Measurements from ENCODE around the gene CDH13.

The CDH13 gene

DNA sequence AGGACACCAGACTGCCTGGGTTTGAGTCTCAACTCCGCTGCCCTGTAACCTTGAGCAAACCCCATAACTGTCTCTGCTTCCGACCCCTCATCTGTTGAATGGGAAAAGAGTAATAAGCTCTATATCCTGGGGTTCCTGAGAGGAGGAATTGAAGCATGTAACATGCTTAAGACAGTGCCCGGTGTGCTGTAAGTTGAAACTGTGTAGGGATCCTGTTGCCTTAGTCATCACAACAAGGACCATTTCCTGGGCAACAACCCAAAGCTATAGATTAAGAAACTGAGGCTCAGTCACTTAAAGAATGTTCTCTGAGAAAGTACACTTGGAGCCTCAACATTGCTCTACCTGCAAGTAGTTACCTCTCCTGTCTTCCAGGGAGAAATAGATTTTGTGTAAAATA lies 23.0 kb downstream of the CDH13 start:
- in situ Hi-C loops (cut with MboI; ENCODE audit: low sequenced_read_pairs), result no loop called here

DNA sequence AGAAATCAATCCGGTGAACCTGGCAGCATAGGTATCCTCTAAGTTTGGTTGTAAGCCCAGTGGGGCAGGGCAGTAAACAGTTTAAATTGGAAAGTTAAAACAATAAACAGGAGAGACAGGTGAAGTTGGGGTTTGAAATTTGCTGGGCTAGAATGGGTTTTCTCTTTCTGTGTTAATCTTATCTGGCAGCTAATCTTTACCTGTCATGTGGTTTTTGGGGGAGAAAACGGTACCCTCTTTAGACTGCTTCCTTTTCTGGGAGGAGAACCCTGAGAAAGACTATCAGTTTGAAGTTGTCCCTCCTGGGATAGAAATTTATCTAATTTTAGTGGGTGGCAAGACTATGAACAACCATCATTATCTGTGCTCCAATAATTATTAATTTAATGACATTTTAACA lies 24.0 kb downstream of the CDH13 start:
- in situ Hi-C loops (cut with MboI; ENCODE audit: low sequenced_read_pairs), result no loop called here

DNA sequence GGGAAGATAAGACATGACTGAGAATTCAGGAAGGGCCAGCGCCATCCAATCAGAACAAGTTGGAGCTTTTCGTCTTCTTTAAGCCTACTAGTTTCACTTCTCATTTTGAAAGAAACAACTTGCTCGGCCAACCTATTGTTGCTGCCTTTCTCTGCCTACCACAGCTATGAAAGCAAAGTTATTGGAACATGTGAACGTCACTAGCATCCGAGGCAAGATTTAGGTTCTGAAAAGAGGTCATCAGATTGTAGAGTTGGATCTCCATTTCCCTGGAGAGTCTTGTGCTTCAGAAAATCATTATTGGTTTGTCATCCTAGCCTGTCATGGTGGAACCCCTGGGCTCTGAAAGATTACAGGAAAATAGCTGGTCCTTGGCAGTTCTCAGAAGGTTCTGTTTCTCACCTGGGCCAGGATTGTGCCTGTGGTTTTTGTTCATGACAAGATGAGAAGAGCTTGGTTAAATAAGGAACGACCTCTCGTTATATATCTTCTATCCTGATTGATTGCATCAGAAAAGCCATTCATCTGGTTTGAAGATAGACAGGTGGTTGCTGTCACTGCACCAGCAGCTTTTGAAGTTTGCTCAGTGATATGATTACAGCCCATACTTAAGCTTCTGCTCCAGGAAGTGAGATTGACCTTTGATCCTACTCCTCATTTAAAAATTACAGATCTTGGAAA lies 25.3 kb downstream of the CDH13 start:
- in situ Hi-C loops (cut with MboI; ENCODE audit: low sequenced_read_pairs), result no loop called here

DNA sequence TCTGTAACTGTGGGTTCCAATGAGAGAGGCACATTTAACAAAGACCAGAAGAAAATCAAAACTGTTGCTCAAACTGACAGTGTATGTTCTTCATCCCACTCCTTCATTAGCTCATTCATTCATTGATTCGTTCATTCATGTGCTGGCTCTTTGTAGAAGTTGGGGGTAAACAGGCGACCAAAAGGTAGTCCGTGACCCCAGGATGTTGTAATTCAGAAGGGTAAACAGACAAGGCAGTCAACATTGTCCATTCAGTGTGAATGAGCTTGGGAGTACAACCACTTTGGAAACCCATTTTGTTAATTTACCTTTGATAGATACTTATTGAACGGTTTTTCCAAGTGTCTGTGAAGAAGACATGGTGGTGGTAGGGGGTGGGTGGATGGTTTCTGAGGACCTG lies 26.1 kb downstream of the CDH13 start:
- in situ Hi-C loops (cut with MboI; ENCODE audit: low sequenced_read_pairs), result no loop called here

DNA sequence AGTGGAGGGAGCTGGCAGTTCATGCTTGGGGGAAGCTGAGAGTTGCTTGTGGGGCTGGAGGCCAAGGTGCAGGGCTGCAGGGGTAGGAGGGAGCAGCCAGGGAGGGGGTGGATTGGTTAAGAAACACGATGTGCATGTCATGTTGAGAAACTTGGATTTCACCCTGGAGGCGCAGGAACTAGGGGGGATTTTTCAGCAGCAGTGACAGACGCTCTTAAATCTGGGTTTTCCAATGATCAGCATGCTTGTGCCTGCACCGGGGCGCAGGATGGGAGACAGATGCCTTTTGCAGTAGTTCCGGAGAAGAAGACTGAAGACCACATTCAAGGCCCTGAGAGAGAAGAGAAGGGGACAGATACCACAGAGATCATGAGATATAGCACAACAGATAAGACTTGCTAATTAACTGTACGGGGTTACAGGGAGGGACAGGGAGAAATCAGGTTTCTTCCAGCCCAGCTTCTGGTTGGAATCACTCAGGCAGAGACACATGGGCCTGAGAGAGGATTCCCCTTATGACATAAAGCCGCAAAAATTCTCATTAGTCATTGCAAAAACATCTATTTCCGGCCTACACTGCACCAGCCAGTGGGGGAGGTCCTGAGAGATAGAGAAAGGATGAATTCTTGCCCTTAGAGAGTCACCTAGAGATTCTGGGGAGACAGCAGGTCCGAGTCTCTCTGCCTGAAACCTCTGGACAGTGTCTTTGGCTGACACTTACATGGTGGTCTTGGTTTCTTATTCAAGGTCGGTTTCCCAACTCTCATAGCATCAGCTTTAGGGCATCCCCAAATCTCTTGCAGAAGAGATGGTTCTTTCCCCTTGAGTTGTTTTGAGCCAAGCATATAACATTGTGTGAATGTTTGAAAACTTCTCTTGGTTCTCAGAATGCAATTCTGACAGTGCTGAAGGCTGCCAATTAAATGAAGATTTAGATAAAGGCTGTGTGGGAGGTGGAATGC lies 27.1 kb downstream of the CDH13 start:
- in situ Hi-C loops (cut with MboI; ENCODE audit: low sequenced_read_pairs), result no loop called here

DNA sequence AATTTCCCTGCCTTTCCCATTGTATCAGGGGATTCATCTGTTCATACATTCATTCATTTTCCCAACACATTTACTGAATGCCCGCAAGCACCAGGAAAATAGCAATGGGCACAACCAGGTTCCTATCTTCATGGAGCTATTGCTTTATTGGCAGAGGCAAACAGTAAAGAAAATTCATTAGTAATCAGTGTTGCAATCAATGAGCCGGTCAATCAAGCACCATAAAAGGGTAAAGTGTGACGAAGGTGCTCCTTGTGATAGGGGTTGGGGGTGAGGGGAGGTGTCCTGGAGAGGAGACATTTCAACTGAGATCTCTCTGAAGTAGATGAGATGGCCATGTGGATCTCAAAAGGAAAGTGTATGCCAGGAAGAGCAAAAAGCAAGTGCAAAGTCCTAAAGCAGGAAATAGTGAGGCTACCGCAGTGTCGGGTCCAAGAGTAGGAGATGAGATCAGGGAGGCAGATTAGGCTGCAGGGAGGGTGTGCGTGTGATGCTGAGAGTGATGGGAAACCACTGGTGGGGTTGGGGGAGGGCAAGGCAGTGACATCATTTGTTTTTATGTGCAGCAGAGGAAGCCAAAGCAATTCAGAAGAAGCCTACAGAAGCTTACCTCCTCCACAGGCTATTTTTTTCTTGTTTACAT lies 28.4 kb downstream of the CDH13 start:
- in situ Hi-C loops (cut with MboI; ENCODE audit: low sequenced_read_pairs), result no loop called here

DNA sequence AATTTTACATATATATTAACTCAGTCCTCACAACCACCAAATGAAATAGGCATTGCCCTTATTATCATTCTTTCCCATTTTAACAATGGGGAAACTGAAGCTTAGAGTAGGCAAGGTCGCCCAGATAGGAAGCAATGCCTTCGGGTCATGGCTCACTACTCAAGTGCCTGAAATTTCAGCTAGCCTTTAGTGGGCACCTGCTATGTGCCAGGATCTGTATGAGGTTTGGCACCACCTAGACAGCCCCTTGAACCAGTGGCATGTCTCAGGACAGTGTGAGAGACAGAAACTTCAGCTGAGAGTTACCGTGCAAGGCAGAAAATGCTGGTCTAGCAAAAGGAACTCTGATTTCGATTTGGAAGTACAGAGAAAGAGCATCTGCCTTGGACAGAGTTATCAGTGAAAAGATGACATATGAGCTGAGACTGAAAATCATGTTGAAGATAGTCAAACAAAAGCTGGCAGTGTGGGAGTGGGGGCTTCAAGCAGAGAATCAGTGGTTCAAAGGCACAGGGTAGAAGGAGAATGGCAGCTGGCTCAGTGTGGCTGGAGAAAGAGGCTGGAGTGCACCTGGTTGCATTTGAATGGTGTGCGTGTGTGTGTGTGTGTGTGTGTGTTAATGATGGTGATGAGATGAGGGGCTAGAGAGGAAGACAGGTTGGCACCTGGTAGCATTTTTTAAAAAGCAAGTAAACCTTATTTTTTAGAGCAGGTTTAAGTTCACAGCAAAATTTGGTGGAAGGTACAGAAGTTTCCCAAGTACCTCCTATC lies 29.1 kb downstream of the CDH13 start:
- in situ Hi-C loops (cut with MboI; ENCODE audit: low sequenced_read_pairs), result no loop called here

DNA sequence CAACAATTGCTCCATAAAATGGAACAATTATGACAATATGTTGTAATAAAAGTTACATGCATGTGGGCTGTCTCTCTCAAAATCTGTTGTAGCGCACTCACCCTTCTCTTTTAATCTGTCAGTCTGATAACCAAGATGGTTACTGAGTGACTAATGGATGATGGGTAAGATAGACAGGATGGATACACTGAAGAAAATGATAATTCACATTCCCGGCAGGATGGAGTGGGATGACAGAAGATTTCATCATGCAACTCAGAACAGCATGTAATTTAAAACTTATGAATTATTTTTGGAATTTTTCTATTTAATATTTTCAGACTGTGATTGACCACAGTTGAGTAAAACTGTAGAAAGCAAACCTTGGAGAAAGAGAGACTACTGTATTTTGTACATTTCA lies 30.5 kb downstream of the CDH13 start:
- in situ Hi-C loops (cut with MboI; ENCODE audit: low sequenced_read_pairs), result no loop called here

DNA sequence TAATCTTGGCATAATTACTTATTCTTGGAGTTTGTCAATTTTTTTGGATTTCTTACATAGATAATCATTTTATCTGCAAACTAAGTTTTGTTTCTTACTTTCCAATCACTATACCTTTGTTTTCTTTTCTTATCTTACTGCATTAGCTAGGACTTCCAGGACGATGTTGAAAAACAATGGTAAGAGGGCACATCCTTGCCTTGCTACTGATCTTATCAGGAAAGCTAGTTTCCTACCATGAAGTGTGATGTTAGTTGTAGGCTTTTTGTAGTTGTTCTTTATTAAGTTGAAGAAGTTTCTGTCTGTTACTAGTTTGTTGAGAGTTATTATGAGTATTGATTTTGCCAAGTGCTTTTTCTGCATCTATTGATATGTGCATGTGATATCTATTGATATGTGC lies 31.0 kb downstream of the CDH13 start:
- in situ Hi-C loops (cut with MboI; ENCODE audit: low sequenced_read_pairs), result no loop called here

DNA sequence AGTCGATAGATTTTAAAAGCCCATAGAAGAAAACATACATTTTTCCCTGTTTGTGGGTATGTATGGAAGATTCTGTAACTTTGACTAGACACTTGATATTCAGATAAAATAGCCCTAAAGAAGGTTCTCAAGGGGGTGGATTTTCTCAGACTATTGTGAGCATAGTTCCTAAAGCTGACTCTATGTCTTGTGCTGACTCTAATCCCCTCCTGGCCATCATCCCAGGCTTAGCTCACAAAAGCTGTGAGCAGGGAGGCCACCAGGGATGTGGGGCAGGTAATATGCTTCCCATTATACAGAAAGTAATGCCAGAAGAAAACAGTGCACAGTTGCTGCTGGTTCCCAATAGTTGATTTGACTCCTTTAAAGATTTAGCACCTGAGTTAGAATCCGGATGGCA lies 32.0 kb downstream of the CDH13 start:
- in situ Hi-C loops (cut with MboI; ENCODE audit: low sequenced_read_pairs), result no loop called here

DNA sequence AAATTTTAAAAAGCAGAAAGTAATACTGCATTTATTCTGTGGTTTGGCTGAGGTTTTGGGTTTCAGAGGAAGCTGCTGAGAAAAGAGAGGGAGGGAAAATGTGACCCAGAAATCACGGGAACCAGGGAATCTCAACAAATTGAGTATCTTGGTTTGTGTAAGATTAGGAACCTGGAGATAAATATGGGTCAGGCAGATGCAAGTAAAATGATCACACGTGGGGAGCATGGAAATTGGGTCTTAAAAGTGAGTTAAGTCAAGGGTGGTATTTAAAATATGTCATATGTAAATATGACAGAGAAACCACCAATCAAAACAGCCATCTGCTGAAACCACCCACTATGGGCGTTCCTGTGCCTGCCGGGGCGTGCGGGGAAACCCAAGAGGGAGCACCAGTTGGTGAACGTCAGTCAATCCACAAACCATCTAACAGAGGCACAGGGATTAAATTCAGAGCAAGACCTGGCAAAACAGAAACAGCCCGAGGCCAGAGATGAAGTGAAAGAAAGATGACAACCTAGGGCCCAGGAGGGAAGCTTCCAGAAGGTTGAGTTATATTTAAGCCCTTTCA lies 33.4 kb downstream of the CDH13 start:
- in situ Hi-C loops (cut with MboI; ENCODE audit: low sequenced_read_pairs), result no loop called here

DNA sequence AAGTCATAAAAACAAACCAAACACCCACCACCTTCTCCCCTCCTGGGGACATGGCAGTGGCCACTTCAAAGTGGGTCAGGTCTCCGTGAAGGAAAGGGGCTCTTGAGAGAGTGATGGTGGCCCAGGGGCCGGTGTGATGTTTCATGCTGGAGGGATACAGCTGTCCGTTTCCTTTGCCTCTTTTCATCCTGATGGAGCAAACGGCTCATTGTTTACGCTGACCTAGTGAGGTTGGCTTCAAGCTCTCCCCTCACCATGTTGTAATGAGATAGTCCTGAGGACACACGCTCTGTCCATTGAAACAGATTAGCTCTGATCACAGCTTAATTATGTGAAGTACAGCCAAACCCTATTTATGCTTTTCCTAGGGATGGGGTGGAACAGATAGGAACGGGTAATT lies 34.2 kb downstream of the CDH13 start:
- in situ Hi-C loops (cut with MboI; ENCODE audit: low sequenced_read_pairs), result no loop called here

DNA sequence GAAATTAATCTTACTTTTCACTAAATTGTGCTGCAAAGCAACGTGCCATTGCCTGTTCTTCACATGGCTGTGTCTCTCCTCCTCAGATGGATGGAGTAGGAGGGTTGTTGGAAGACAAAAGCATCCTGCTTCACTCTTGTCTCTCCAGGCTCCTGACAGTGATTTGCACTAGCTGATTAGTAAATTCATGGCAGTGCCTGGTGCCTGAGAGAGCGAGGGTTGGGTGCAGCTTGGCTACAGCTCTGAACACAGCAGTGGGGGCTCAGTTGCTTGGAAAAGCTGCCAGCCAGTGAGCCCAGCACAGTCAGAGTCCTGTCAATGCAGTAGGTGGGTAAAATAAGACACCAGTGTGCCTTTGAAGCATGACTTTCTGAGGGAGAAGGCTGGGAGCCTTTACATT lies 37.4 kb downstream of the CDH13 start:
- in situ Hi-C loops (cut with MboI; ENCODE audit: low sequenced_read_pairs), result no loop called here

DNA sequence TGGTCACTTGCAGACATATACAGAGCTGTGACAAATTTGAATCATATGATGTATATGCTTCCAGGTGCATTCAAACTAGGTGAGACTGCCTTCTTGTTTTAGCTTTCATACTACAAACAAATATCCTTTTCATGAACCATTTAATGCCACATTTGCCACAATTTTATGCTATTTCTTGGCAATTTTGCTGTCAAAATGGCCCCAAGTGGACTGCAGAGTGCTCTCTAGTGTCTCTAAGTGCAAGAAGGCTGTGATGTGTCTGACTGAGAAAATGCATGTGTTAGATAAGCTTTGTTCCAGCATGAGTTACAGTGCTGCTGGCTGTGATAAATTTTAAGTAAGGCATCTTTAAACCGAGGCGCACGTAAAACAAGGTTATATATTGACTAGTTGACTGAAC lies 38.3 kb downstream of the CDH13 start:
- in situ Hi-C loops (cut with MboI; ENCODE audit: low sequenced_read_pairs), result no loop called here

DNA sequence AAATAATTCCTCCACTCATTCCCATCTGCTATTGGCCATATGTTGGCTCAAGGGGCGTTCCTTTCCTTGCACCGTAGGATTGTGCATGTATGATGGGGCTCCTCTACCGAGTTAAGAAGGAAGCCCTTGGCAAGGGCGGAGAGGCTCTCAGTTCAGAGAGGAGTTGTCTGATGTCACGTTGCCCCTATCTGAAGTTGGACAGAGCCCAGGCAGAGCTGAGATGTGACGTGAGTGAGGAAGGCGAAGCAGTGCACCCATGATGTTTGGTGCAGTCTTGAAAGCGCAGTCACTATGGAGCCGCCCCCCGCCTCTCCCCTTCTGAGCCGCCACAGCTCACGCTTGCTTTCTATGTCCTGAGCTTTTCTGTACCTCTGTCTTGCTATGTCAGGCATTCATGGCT lies 40.7 kb downstream of the CDH13 start:
- in situ Hi-C loops (cut with MboI; ENCODE audit: low sequenced_read_pairs), result no loop called here

DNA sequence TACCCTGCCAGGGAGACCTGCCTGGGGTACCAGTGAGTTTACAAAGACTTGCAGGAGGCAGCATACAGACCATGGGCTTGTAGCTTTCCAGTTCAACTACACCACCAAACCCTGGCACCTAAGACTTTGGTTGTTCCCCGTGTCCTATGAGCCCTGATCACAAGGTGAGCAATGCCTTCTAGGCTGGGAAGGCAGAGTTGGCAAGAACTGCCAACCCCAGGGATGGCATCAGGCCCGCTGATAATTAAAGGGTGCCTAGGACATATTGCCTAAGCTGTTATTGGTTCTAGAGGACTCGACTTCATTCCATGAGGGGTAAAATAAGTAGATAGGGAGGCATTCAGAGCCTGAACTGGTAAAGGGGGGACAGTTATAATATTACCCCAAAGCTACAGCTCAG lies 41.3 kb downstream of the CDH13 start:
- in situ Hi-C loops (cut with MboI; ENCODE audit: low sequenced_read_pairs), result no loop called here

DNA sequence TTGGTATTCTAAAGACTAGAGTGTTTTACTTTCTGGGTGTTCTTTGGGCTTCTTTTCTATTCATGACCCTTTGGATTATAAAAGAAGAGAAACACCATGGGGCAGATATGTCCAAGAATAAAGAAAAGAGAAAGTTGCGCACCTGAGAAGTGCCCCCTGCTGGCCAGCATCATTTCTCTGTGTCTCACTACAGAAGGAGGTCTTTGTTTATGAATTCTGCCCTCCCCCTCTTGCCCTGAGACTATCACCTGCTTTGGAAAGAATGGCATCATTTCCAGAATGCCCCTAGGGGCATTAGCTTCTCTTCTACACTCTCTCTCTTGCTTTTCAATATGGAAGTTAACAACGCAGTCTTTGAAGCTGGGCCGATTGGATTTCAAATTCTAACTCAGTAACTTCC lies 45.0 kb downstream of the CDH13 start:
- in situ Hi-C loops (cut with MboI; ENCODE audit: low sequenced_read_pairs), result no loop called here

DNA sequence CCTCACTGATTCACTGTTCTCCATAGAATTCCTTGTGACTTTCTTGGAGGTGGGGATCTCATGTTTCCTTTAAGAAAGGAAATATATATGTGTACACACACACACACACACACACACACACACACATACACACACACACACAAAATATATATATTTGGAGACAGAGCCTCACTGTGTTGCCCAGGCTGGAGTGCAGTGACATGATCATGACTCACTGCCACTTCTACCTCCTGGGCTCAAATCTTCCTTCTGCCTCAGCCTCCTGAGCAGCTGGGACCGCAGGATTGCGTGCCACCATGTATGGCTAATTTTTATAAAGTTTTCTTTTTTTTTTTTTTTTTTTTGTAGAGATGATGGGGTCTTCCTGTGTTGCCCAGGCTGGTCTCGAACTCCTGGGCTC lies 45.9 kb downstream of the CDH13 start:
- in situ Hi-C loops (cut with MboI; ENCODE audit: low sequenced_read_pairs), result no loop called here

DNA sequence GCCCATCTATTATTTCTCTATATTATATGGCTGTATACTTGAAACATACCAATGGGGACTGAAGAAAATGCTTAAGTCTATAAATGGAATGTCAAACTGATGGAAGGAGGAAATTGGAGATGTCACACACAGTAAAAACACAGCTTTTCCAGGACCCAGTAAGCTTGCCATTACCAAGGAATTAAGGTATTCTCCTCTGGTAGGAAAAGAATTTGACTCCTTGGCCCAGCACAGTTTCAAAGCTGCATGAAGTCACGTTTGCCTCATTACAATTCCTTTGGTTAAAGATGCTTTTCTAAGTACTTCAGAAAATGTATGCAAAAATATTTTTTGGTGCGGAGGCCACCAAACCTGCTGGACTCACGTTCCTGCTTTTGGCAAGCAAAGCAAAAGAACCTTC lies 48.5 kb downstream of the CDH13 start:
- in situ Hi-C loops (cut with MboI; ENCODE audit: low sequenced_read_pairs), result no loop called here

DNA sequence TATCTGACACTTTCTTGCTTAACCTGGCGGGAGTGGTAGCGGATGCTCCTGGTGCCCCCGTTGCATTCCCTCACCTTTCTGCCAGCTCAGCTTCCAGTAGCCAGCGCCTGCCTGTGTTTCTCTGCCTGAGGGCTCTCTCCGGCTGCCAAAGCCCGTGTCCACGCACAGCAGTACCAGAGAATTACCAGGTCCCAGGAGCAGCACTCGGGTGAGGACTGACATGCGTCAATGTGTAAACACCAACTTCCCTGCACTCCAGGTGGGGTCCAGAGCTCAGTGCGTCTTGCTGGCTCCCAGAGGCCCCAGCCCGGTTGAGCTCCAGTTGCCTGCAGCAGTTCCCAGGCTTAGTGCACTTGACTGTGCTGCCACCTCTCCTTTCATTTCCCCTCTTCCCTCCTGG lies 54.8 kb downstream of the CDH13 start:
- in situ Hi-C loops (cut with MboI; ENCODE audit: low sequenced_read_pairs), result no loop called here

DNA sequence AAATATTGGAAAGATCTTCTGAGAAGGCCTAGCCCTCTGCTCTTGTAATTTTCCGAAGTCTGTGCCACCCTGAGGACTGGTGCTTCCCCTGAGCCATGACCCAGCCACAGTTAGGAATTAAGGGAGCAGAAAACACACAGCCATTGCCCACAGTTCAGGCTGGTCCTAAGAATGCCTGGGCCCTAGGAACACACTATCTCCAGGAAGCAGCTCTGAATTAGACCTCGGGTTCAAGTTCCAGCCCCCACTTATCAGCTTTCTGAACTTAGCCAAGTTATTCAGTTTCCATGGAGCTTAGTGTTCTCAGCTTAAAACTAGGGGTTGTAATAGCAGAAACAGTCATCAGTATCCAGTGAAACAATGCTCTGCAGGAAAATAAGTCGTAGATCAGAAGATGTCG lies 56.0 kb downstream of the CDH13 start:
- in situ Hi-C loops (cut with MboI; ENCODE audit: low sequenced_read_pairs), result no loop called here
